ENCODE results near the gene PKP4.

PKP4 gene

GRCh38 chr2:158718851-158719250 lies 262.1 kb downstream of the PKP4 start:
- TF ChIP-seq CTCF (conservative IDR thresholded peaks at IDR 0.05; ENCODE audit: low read depth, low read length), result no peak

GRCh38 chr2:158719403-158719802 lies 262.7 kb downstream of the PKP4 start:
- no peaks in the 10 kb centered on the region for H3K4me1 ChIP-seq (ENCODE audit: low read depth, poor library complexity, severe bottlenecking)
- no peak for TF ChIP-seq CTCF (conservative IDR thresholded peaks at IDR 0.05; ENCODE audit: low read depth, low read length)
- no peak overlapping the region for H3K9ac ChIP-seq
- H3K4me3 ChIP-seq (IDR thresholded peaks at IDR 0.05; ENCODE audit: insufficient read depth, low read depth, low read length), result no peak overlapping the region
- no peaks in the 10 kb centered on the region for H3K36me3 ChIP-seq (ENCODE audit: insufficient read depth)
- no peaks in the 10 kb centered on the region for H3K79me2 ChIP-seq (ENCODE audit: insufficient read depth, low read depth)
- H3K27me3 ChIP-seq (ENCODE audit: insufficient read depth, low read depth), result no peaks in the 10 kb centered on the region
- no peak overlapping the region for H3K27ac ChIP-seq
- no peak overlapping the region for H2AFZ ChIP-seq (ENCODE audit: low read depth)
- H4K20me1 ChIP-seq (ENCODE audit: insufficient read depth), result no peaks in the 10 kb centered on the region
- H3K4me2 ChIP-seq, result no peak overlapping the region

More at GRCh38 chr2:158718851-158719250, 262.1 kb downstream of the PKP4 start:
- Histone ChIP-seq H3K27ac (no peak overlapping the region), H4K20me1 (ENCODE audit: insufficient read depth) (no peaks in the 10 kb centered on the region), H3K79me2 (ENCODE audit: insufficient read depth, low read depth) (no peaks in the 10 kb centered on the region), H3K27me3 (ENCODE audit: insufficient read depth, low read depth) (no peaks in the 10 kb centered on the region), H3K4me1 (ENCODE audit: low read depth, poor library complexity, severe bottlenecking) (no peaks in the 10 kb centered on the region), H3K9ac (no peak overlapping the region), H3K4me3 (IDR thresholded peaks at IDR 0.05; ENCODE audit: insufficient read depth, low read depth, low read length) (no peak overlapping the region), H2AFZ (ENCODE audit: low read depth) (no peak overlapping the region), H3K4me2 (no peak overlapping the region), H3K36me3 (ENCODE audit: insufficient read depth) (no peaks in the 10 kb centered on the region)

GRCh38 chr2:158722266-158723105 lies 265.7 kb downstream of the PKP4 start:
- Histone ChIP-seq H3K4me1 (ENCODE audit: low read depth, poor library complexity, severe bottlenecking) (no peaks in the 10 kb centered on the region), H3K36me3 (ENCODE audit: insufficient read depth) (no peaks in the 10 kb centered on the region), H2AFZ (ENCODE audit: low read depth) (no peak overlapping the region), H3K4me2 (no peak overlapping the region), H3K27me3 (ENCODE audit: insufficient read depth, low read depth) (no peaks in the 10 kb centered on the region), H3K4me3 (IDR thresholded peaks at IDR 0.05; ENCODE audit: insufficient read depth, low read depth, low read length) (no peak overlapping the region), H3K27ac (no peak overlapping the region), H3K79me2 (ENCODE audit: insufficient read depth, low read depth) (no peaks in the 10 kb centered on the region), H4K20me1 (ENCODE audit: insufficient read depth) (no peaks in the 10 kb centered on the region), H3K9ac (no peak overlapping the region)
- TF ChIP-seq CTCF (conservative IDR thresholded peaks at IDR 0.05; ENCODE audit: low read depth, low read length), result no peak

- H3K9ac ChIP-seq, result no peak overlapping the region
- no peak overlapping the region for H2AFZ ChIP-seq (ENCODE audit: low read depth)
- H3K4me2 ChIP-seq, result no peak overlapping the region
- no peaks in the 10 kb centered on the region for H3K36me3 ChIP-seq (ENCODE audit: insufficient read depth)
- H3K4me3 ChIP-seq (IDR thresholded peaks at IDR 0.05; ENCODE audit: insufficient read depth, low read depth, low read length), result no peak overlapping the region
- H4K20me1 ChIP-seq (ENCODE audit: insufficient read depth), result no peaks in the 10 kb centered on the region
- no peaks in the 10 kb centered on the region for H3K27me3 ChIP-seq (ENCODE audit: insufficient read depth, low read depth)
- no peak for TF ChIP-seq CTCF (conservative IDR thresholded peaks at IDR 0.05; ENCODE audit: low read depth, low read length)
- no peak overlapping the region for H3K27ac ChIP-seq
- H3K4me1 ChIP-seq (ENCODE audit: low read depth, poor library complexity, severe bottlenecking), result no peaks in the 10 kb centered on the region
- no peaks in the 10 kb centered on the region for H3K79me2 ChIP-seq (ENCODE audit: insufficient read depth, low read depth)
Observed at GRCh38 chr2:158723181-158723838, 266.6 kb downstream of the PKP4 start.
